Islet of Langerhans (tissue), 1 donor: ENCODE data around the gene MCTP2.

Experiments
- FAIRE-seq: peaks from one replicate; lab custom pipeline; 2011; peaks lifted over from hg19 to GRCh38; lab: Jason Lieb, UNC

Gene MCTP2

DNA sequence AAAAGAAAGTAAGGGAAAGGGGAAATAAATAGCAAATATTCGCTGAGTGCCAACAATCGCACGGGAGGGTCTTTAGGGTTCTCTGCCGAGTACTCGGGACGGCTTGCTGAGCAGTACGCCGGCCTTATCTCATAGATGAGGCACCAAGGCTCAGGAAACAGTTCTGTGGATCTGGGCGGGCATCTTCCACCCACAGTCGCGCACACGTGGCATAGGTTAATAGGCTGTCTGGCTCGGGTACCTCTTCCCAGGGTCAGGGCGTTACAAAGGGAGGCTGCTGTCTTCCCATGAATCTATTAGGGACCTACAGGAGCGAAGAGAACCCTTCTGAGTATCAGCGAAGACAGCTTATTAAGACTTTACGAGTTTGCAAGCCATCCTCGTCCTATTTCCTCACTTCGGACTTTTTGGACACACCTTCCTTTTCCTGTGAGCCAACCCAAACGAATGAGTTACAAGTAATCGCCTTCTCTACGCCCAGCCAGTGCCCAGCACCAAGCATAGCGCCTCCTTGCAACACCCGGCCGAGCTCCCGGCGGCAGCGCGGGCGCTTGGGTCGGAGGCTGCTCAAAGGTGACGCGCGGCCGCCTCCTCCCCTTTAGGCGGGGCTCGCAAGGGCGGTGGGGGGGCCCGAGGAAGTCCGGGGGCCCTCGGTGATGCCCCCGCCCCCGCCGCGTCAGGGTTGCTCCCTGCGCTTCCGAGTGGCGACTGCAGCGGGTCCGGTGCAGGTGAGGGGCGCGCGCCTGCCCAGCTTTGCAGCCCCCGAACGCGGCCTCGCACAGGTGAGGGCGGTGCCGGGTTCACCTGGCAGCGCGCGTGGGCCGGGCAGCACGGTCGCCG lies at the start of gene MCTP2:
Gene MCTP2 (plus strand): TSS at position 679 of the 840 bp plus-strand sequence. CDS start 66,705 bp downstream, outside the sequence.
- FAIRE-seq = peak; percentile 55

GRCh38 chr15:94182883-94183282 lies 48.5 kb upstream of the MCTP2 start:
- FAIRE-seq = no peak

GRCh38 chr15:94185547-94186236 lies 45.7 kb upstream of the MCTP2 start:
- FAIRE-seq = no peak

DNA sequence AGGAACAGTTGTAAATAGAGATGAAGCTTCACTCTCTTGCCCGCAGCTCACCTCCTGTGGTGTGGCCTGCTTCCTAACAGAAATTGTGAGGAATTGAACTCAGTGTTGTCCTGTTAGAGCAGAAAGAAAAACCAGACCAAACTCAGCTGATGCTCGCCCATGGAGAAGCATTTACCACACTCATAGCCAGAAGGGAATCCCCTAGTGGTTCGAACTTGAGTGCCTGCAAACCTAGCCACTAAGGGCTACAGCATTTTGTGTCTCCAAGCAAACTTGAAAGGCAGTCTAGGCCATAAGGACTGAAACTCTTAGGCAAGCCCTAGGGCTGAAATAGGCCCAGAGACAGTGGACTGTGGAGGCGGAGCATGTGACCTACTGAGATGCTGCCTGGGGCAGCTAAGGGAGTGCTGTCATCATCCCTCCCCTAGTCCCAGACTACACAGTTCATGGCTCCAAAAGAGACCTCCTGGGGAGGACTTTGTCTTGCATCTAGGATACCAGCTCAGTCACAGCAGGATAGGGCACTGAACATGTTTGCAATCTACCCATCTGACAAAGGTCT lies 44.5 kb upstream of the MCTP2 start:
- no peak for FAIRE-seq

DNA sequence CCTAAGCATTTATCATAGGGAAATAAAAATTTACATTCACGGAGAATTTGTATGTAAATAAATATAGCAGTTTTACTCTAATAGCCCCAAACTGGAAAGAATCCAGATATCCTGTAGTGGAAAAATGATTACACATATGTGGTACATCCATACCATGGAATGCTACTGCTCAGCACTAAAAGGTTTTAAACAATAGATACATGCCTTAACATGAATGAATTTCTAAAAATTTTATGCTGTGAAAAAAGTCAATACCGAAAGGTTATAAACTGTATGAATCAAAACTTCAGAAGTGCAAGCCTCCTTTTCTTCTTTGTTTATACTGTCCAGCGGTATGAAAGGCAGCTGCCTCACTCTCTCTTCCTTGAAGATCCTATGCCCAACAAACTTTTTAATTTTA lies 37.5 kb upstream of the MCTP2 start:
- FAIRE-seq = no peak

- no peak for FAIRE-seq
Measured at GRCh38 chr15:94196531-94196930, 34.8 kb upstream of the MCTP2 start.

- no peak for FAIRE-seq
Measured at GRCh38 chr15:94198633-94199032, 32.7 kb upstream of the MCTP2 start.

DNA sequence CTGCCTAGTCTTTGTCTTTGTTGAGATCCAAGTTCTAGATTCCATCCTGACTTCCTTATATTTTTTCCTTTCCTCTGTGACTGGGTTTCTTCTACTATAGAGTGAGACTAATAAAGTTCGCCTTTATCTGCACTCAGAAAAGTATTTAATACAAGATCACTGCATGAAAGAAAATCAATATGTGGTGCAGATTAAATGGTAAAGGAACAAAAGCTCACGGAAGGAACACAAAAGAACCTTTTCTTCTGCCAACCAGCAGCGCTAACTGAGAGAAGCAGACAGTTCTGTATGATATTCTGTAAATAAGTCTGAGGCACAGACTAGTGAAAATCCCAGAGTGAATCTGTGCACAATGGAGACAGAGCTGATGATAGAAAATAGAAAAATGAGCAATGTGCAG lies 31.6 kb upstream of the MCTP2 start:
- no peak for FAIRE-seq

GRCh38 chr15:94203306-94203705 lies 28.1 kb upstream of the MCTP2 start:
- FAIRE-seq = no peak

- FAIRE-seq = no peak
Measured at GRCh38 chr15:94205366-94205765, 26.0 kb upstream of the MCTP2 start.

GRCh38 chr15:94206463-94207167 lies 24.7 kb upstream of the MCTP2 start:
- FAIRE-seq = no peak

DNA sequence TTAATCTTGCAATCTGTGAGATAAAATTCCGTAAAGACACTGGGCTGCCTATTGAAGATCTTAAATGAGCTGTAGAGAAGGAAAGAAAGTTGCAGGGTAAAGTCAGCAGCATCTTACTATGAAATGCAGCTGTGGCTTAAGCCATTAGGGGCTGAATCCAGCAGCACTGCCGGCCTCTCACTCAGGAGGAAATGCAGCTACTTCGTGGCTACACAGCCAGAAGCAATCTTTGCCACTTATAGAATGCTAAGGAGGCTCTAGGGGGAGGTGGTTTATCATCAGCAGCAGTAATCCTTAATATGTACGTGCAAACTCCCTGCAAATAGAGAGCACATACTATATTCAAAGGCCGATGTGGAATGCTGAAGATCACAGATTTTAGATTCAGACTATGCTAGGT lies 19.1 kb upstream of the MCTP2 start:
- no peak for FAIRE-seq

DNA sequence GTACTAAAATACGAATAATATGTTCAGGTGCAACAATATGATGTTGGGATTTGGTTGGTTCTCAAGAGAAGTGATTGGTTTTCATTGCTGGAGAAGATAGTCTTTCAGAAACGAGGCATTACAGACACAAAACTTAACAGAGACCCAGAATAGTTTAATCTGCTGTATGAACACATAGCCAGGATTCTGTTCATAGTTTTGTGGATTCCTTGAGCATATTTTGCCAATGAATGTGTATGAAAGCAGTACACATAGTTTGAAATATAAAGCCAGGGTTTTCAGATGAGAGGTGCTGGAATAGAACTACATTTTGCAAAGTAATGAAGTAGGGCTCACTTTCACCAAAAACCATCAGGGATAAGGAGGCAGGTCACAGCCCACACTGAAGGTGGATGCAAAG lies 5.7 kb upstream of the MCTP2 start:
- no peak for FAIRE-seq

GRCh38 chr15:94228611-94229010 lies 2.8 kb upstream of the MCTP2 start:
- no peak for FAIRE-seq

- FAIRE-seq = no peak
Measured at GRCh38 chr15:94229591-94230369, 1.6 kb upstream of the MCTP2 start.

- FAIRE-seq = peak; percentile 66
Measured at GRCh38 chr15:94230431-94230882, 904 bp upstream of the MCTP2 start.

- FAIRE-seq = peak; percentile 55
Measured at GRCh38 chr15:94231723-94232468, 535 bp downstream of the MCTP2 start.

DNA sequence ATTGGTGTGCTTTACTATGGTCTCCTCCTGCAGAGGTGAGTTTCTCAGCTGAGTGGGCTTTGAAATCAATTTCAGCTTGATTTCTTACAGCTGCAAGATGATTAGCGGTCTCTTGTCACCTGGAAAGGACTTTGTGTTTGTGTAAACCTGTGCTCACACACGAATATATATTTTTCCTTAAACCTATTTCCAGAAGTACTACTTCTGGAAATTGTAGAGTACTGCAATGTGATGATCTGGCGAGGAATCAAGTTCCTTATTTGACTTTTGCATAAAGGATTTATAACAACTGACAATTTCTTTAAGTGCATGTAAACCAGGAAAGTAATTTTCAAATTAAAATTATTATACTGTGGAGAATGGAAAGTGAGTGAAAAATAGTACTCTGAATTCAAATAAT lies 2.1 kb downstream of the MCTP2 start:
- FAIRE-seq = no peak

DNA sequence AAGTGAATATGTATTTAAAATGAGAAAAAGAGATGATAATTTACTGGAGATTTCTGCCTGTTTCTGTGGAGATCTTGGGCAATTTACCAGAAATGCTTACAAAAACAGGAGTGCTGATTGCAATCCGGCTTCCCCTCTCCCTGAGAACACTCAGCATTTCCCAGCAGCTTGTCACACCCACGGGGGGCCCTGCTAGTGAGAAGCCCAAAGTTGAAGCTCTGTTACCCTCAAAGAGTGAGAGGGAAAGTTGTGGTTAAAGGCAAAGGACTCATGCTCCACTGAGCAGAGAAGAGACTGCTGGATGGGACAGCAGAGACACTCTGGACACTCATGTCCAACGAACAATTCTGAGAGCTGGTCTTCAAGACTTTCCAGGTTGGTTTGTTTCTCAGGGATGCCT lies 2.9 kb downstream of the MCTP2 start:
- no peak for FAIRE-seq

GRCh38 chr15:94235041-94235440 lies 3.7 kb downstream of the MCTP2 start:
- FAIRE-seq = no peak

GRCh38 chr15:94235646-94236045 lies 4.3 kb downstream of the MCTP2 start:
- FAIRE-seq = no peak
